Nephron progenitor cell (in vitro differentiated cells): ENCODE data around the gene TRAPPC6A.

Experiments used
- DNase-seq: peaks from one replicate; pipeline ENCODE4 v3.0.0; 2021
- H3K27ac Mint-ChIP-seq: 2 replicates; pipeline ENCODE4 v1.8.0; 2021; ENCODE audit warnings: mild to moderate bottlenecking, moderate library complexity, mixed read lengths
- H3K27me3 Mint-ChIP-seq: 2 replicates; pipeline ENCODE4 v1.8.0; 2021; ENCODE audit warnings: mild to moderate bottlenecking, low read depth, mixed read lengths; ENCODE audit not compliant: poor library complexity
- H3K36me3 Mint-ChIP-seq: 2 replicates; pipeline ENCODE4 v1.8.0; 2021; ENCODE audit warnings: low read depth, mixed read lengths
- H3K4me1 Mint-ChIP-seq: 2 replicates; pipeline ENCODE4 v1.8.0; 2021; ENCODE audit warnings: mixed read lengths
- H3K4me3 Mint-ChIP-seq: 2 replicates; pipeline ENCODE4 v1.8.0; 2021; ENCODE audit warnings: mild to moderate bottlenecking, moderate library complexity, mixed read lengths
- H3K9me3 Mint-ChIP-seq: 2 replicates; pipeline ENCODE4 v1.8.0; 2021; ENCODE audit warnings: mild to moderate bottlenecking, moderate library complexity, mixed read lengths
- CTCF ChIP-seq: fragments of 200-600 bp; sonication (generic); IDR thresholded peaks from 2 replicates; pipeline ENCODE4 v1.5.0; 2021; ENCODE audit warnings: antibody characterized with exemption

Gene TRAPPC6A

GRCh38 chr19:45151320-45151719 is 26.7 kb downstream of the TRAPPC6A start:
- peaks cover 40% of the 10 kb centered on the region for H3K4me1 Mint-ChIP-seq
- no peak for DNase-seq
- H3K27ac Mint-ChIP-seq, result peak overlapping the region; percentile 45

DNA sequence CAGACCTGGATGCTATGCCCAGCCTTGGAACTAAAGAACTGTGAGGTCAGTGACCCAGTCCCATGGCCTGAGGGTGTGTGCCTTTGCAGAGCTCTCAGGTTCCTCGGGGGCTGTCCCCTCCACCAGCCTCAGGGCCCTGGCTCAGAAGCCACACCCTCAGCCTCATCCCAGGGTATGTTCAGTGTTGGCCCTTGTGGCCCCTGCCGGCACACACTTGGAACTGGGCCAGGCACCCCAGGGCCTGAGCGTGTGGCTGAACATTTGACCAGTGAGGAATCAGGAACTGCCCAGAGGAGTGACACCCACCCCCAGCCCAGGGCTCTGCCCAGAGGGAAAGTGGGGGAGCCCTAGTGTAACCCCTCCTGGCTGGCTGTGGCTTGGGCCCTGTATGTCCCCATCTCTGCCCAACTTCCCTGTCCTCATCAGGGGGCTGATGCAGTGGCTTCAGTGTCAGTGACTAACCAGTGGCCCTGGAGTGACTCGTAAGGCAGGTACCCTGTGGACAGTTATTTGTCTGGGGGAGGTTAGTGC is 27.2 kb downstream of the TRAPPC6A start:
- no peak for DNase-seq
- H3K4me1 Mint-ChIP-seq, result peaks cover 42% of the 10 kb centered on the region
- H3K9me3 Mint-ChIP-seq, result no peaks in the 10 kb centered on the region
- no peak overlapping the region for H3K4me3 Mint-ChIP-seq
- no peak overlapping the region for H3K27ac Mint-ChIP-seq
- H3K36me3 Mint-ChIP-seq, result peaks cover 11% of the 10 kb centered on the region
- peaks cover 34% of the 10 kb centered on the region for H3K27me3 Mint-ChIP-seq
- TF ChIP-seq CTCF, result no peak

More at GRCh38 chr19:45151320-45151719, 26.7 kb downstream of the TRAPPC6A start:
- peaks cover 34% of the 10 kb centered on the region for H3K27me3 Mint-ChIP-seq
- no peak for TF ChIP-seq CTCF
- no peaks in the 10 kb centered on the region for H3K9me3 Mint-ChIP-seq
- H3K36me3 Mint-ChIP-seq, result peaks cover 11% of the 10 kb centered on the region
- no peak overlapping the region for H3K4me3 Mint-ChIP-seq

DNA sequence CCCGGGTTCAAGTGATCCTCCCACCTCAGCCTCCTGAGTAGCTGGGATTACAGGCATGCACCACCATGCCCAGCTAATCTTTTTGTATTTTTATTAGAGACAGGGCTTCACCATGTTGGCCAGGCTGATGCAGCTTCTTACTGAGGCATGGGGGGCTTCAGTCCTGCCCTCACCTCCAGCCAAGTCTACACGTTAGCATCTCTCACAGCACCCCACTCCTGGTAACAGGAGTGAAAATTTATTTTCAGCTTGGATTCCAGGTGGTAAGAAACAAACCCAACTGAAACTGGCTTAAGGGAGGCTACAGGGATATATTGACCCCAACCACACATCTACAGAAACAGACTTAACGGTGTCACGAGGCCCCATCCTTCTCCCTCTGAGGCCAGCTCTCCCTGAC is 27.9 kb downstream of the TRAPPC6A start:
- peaks cover 42% of the 10 kb centered on the region for H3K4me1 Mint-ChIP-seq
- no peak for TF ChIP-seq CTCF
- H3K36me3 Mint-ChIP-seq, result peaks cover 11% of the 10 kb centered on the region
- no peaks in the 10 kb centered on the region for H3K9me3 Mint-ChIP-seq
- no peak overlapping the region for H3K4me3 Mint-ChIP-seq
- DNase-seq, result no peak
- H3K27ac Mint-ChIP-seq, result no peak overlapping the region
- H3K27me3 Mint-ChIP-seq, result peaks cover 34% of the 10 kb centered on the region

GRCh38 chr19:45149129-45149528 is 28.9 kb downstream of the TRAPPC6A start:
- no peak for DNase-seq
- Mint-ChIP-seq H3K27ac (peak overlapping the region; percentile 66), H3K4me3 (no peak overlapping the region), H3K27me3 (peaks cover 30% of the 10 kb centered on the region), H3K9me3 (no peaks in the 10 kb centered on the region), H3K36me3 (peaks cover 11% of the 10 kb centered on the region), H3K4me1 (peaks cover 37% of the 10 kb centered on the region)
- TF ChIP-seq CTCF, result no peak

DNA sequence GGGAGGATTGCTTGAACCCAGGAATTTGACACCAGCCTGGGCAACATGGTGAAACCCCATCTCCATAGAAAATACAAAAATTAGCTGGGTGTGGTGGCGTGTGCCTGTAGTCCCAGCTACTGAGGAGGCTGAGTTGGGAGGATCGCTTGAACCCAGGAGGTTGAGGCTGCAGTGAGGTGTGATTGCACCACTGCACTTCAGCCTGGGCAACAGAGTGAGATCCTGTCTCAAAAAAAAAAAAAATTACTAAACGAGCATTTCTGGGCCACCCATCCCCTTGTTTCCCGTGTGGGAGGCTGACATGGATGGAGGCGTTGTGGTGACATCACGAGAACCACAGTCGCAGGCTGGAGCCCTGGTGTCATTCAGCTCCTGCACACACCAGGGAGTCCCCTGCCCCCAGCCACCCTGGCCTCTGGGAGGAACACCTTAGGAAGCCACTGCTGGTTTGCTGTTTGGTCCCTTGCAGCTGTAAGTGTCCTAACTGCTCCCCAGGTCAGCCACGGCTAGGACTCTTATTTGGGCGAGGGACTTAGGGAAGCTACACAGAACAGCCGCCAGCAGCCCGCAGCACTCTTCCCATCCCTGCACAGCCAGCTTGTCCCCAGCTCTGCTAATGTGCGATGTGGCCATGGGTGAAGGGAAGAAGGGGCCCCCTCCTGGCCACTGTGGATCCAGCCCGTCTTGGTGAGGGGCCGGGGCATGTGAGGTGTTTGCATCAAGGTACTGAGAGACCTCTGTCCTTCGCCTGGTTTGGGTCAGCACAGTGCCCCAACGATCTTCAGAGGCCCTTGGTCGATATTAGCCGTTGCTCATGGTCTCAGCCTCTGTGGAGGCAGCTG is 30.0 kb downstream of the TRAPPC6A start:
- H3K4me3 Mint-ChIP-seq, result no peak overlapping the region
- H3K27me3 Mint-ChIP-seq, result peaks cover 21% of the 10 kb centered on the region
- no peak overlapping the region for H3K27ac Mint-ChIP-seq
- no peaks in the 10 kb centered on the region for H3K9me3 Mint-ChIP-seq
- H3K4me1 Mint-ChIP-seq, result peaks cover 34% of the 10 kb centered on the region
- no peak for DNase-seq
- TF ChIP-seq CTCF, result no peak
- peaks cover 18% of the 10 kb centered on the region for H3K36me3 Mint-ChIP-seq
